Measurements from ENCODE around the gene POLR1B.

- TF ChIP-seq CTCF (IDR thresholded peaks at IDR 0.05; ENCODE audit: insufficient read depth, low read depth, low read length) (no peak), EZH2 (IDR thresholded peaks at IDR 0.05; ENCODE audit: insufficient read depth, low read length) (no peak)
Measured at GRCh38 chr2:112547333-112547732, 5.1 kb downstream of the POLR1B start.

All from astrocyte (in vitro differentiated cells and primary cell).